HG02610 (cell line): ENCODE measurements around the gene PPP1R14C.

ENCODE experiments used
- ATAC-seq: cut with Tn5 transposase; IDR thresholded peaks from one replicate; pipeline ENCODE4 v1.9.1; 2021; ENCODE audit warnings: mild to moderate bottlenecking, moderate library complexity; ENCODE audit not compliant: unreplicated experiment

PPP1R14C gene

GRCh38 chr6:150267686-150268561 is 125.1 kb downstream of the PPP1R14C start:
- no peak for ATAC-seq

DNA sequence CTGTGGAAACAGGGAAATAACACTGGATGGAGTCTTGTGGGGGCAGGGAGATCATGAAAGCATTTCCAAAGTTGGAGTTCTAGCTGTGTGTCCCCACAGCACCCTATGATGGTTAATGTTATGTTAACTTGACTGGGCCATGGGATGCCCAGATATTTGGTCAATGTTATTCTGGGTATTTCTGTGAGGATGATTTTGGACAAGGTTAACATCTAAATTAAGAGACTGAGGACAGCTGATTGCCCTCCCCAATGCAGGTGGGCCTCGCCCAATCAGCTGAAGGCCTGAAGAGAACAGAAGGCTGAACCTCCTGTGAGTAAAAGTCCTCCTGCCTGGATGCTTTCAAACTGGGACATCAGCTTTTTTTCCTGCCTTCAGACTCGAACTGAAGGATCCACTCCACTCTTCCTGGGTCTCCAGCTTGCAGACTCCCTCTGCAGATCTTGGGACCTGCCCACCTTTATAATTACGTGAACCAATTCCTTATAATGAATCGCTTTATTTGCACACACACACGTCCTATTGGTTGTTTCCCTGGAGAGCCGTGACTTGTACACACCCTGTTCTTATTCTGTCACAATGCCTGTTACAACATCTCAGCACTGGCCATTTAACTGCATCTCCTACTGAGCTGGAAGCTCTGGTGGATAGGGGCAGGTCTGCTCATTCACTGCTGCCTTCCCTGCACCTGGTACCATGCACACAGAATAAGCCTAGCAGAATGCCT is 126.4 kb downstream of the PPP1R14C start:
- ATAC-seq, result no peak

DNA sequence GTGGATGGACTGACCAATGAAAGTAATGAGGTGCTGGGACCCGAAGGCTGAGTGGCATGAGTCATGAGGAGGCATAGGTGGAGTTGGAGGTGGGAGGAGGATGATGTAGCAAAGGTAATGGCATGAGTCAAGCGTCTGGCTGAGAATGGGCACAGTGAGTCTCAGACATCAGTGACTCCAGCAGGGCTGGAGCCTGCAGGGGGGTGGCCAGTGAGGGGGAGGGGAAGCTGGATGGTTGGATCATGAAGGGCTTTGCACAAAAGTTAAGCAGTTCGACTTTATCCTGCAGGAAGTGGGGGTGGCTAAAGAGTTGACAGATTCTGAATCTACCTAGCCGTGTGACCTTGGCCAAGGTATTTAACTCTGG is 127.0 kb downstream of the PPP1R14C start:
- no peak for ATAC-seq

- ATAC-seq, result no peak
These were observed 127.6 kb downstream of the PPP1R14C start for GRCh38 chr6:150270330-150271052.

DNA sequence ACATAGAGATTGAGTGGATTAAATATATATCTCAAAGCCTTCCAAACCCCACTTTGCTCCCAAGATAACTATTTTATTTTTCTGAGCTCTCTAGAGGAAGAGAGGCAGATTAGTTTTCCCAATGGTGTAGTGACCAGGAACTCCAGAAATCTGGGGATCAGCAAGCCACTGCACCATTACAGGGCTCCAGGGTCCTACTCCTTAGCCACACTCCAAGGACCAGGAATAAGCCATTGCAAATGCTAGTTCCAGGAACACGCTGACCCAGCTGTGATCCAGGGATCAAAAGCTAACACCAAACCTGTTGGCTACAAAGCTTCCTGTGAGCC is 128.3 kb downstream of the PPP1R14C start:
- ATAC-seq, result no peak

GRCh38 chr6:150271501-150272263 is 128.8 kb downstream of the PPP1R14C start:
- no peak for ATAC-seq

DNA sequence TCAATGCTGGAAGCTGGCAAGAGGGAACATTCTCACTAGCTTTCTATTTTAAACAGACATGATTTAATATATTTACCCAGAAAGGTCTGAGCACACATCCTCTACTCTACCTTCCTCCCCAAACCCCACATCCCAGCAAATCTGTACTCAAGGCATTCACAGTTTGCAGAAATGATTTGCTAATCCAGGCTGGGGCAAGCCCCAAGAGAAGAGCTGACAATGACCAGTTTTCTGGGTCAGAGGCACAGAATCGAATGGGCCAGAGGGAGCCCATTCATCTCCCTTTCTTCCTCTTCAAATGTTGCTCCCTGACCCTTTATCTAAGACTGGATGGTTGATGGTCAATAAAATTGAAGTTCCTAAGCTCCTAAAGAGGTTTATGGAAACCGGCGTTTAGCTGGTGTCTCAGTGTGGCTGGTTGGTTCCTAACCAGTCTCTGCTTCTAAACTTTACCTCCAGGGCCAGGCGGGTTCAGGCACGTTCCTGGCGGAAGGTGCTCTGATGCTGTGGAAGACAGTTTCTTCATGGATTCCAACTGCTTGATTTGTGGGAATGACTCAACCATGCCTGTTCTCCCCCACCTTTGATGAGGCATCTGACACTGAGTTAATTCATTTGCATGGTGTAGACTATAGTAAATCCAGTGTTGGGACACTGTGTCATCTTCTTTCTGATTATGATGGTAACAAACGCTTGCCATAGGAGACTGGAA is 129.6 kb downstream of the PPP1R14C start:
- no peak for ATAC-seq

GRCh38 chr6:150272976-150273315 is 130.1 kb downstream of the PPP1R14C start:
- no peak for ATAC-seq

GRCh38 chr6:150273457-150274309 is 130.8 kb downstream of the PPP1R14C start:
- peak; percentile 34 for ATAC-seq

DNA sequence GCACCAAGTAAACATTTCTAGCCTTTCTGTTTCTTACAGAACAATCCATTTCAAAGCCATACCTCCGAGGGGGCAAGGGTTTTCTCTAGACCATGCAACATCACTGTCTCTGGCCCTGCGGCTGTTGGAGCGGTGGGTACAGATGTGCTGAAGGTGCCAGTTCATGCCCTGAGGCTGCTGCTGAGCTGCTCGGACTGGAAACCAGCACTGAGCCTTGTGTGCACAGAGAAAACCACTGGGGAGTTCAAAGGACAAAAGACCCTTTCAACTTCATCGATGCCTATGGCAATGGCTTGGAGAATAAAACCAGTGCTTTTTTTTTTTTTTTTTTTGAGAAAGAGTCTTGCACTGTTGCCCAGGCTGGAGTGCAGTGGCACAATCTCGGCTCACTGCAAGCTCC is 132.6 kb downstream of the PPP1R14C start:
- no peak for ATAC-seq

DNA sequence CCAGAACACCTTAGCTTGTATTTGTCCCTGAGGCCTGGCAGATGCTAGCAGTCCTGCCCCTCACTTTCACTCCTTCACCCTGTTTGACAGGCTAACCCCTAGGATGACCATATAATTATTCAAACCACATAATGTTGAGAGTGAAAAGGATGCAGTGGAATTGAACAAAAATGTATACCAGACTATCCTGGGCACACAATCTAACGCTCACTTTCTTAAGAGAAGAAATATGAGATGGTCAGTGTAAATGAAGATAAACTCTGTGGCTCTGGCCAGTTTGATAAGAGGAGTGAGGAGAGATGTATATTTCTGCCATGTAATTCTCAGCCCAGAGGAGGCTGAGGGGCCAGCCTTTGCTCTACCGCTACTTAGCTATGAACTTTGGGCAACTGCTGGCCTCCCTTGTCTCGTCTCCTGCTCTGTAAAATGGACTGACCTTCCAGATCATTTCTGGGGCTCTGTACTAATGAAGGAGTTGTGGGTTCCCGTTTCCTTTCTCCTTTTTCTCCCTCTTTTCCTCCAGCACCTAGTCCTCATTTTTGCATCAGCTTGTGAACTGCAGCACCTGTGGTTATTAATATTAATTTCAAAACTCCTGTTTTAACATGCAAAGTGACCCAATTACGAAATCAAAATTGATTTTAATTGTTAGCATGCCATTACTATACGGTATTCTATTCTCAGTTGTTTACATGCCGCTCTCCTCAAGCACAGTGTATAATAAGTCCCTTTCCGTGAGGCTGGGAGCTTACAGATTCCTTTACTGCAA is 133.5 kb downstream of the PPP1R14C start:
- no peak for ATAC-seq

GRCh38 chr6:150276937-150277742 is 134.3 kb downstream of the PPP1R14C start:
- ATAC-seq, result no peak

GRCh38 chr6:150279533-150279932 is 136.7 kb downstream of the PPP1R14C start:
- ATAC-seq, result no peak

DNA sequence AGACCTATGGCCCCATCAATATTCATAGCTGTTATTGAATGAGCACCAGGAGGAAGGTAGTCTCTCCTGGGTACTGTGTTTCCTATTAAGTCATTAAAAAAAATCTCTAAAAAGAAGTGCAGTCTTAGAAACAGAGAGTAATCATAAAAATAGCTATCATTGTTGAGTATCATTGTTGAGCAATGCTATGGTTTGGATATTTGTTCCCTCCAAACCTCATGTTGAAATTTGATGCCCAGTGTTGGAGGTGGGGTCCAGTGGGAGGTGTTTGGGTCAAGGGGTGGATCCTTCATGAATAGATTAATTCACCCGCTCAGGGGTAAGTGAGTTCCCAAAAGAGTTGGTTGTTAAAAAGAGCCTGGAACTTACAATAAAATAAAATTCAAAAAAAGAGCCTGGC is 137.9 kb downstream of the PPP1R14C start:
- no peak for ATAC-seq

- ATAC-seq, result no peak
These were observed 138.9 kb downstream of the PPP1R14C start for GRCh38 chr6:150281767-150282166.

- no peak for ATAC-seq
These were observed 140.0 kb downstream of the PPP1R14C start for GRCh38 chr6:150282806-150283205.

- no peak for ATAC-seq
These were observed 143.6 kb downstream of the PPP1R14C start for GRCh38 chr6:150286460-150286859.

- ATAC-seq, result no peak
These were observed 144.1 kb downstream of the PPP1R14C start for GRCh38 chr6:150286912-150287311.
